ENCODE measurements around the gene XAF1.
"Not testable (repeated sequence)": the region's sequence is repeated elsewhere in the genome, so short reads cannot be mapped to it uniquely, and the experiment has no call there.

The XAF1 gene

GRCh38 chr17:6753546-6753945 lies 2.3 kb upstream of the XAF1 start:
- no peak for DNase-seq (ENCODE audit: low spot score)

DNA sequence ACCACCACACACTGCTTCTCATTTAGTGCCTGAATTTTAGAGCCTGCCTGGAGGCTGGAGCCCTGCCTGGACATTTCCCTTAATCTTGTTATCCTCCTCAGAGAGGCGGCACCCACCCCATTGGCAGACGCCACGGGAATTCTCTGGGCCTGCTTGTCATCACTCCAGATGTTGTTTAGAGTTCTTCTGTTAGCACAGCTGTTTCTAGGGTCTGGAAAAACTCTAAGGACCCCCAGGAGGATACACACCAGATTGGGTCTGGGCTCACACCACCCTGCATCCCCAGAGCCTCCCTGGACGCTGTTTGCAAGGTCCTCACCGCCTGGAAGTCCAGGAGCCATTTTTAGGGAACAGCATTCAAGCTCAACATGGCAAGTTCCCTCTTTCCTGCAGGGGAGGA lies 565 bp upstream of the XAF1 start:
- no peak for DNase-seq (ENCODE audit: low spot score)

DNA sequence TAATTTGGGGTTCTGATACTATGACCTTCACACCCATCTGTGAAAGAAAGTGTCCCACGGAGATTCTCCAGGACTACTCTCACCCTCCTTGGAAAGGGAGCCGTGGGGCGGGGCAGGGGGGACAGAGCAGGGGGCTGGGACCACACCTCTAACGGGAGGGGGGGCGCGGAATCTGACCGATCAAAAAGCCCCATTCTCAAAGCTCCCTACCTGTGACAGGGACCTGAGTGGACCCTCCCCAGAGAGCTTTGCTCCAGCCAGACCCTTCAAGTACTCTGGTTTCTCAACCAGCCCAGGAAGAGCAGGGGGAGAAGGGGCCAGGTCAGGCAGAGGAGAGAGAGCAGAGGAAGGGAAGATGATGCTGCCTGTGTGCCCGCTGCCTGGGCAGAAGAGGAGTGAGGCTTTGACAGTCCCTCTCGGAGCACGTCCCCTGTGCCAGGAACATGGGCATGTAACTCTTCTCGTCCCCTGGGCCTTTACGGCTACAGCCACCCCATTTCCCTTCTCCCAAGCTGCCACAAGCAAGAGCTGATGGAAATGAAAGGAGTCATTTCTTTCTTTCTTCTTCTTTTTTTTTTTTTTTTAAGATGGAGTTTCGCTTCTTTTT lies 682 bp downstream of the XAF1 start:
- no peak for DNase-seq (ENCODE audit: low spot score)

DNA sequence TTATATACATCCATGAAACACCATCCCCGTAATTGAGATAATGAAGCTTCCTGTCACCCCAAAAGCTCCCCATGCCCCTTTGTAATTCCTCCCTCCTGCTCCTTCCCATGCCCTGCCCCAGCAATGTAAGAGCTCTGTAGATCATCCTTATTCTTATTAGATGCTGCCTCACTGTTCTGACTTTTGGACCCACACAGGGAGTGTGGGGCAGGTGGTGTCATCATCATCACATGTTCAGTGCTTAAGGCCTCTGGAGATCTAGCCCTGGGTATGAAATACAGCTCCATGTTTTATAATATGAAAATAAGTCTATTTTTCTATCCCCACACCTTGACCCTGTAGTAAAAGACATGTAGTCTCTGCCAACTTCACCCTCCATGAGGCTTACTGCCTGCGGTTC lies 1.9 kb downstream of the XAF1 start:
- DNase-seq (ENCODE audit: low spot score): no peak

- no peak for DNase-seq (ENCODE audit: low spot score)
These were observed 5.9 kb downstream of the XAF1 start for GRCh38 chr17:6761779-6762178.

DNA sequence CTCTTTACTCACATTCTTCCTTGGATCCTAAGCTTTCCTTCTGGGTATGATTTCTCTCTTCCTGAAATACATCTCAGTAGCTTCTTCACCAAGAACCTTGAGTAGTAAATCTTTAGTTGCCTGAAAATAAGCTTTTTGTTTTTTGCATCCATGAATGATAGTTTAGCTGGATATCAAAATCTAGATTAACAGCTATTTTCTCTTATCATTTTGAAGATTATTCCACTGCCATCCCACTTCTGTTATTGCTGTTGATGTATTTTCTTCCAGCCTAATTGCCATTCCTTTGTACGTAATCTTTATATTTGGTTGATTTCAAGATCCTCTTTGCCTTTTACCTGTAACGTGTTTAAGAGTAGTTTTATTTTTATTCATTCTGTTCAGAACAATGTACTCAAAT lies 12.6 kb downstream of the XAF1 start:
- no peak for DNase-seq (ENCODE audit: low spot score)

DNA sequence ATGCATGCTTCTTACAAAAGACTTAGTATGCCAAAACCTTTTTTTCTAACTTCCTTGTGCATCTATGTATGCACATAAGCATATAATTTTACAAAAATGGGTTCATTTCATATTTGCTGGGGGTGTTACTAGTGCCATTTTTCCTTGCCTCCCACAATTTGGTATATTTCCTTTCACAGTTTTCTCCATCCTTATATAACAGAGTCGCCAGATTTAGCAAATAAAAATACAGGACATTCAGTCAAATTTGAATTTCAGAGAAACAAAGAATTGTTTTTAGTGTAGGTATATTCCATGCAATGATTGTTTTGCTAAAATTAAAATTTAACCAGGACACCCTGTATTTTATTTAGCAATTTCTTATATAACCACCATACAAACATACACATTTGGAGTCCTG lies 16.2 kb downstream of the XAF1 start:
- DNase-seq (ENCODE audit: low spot score): no peak

DNA sequence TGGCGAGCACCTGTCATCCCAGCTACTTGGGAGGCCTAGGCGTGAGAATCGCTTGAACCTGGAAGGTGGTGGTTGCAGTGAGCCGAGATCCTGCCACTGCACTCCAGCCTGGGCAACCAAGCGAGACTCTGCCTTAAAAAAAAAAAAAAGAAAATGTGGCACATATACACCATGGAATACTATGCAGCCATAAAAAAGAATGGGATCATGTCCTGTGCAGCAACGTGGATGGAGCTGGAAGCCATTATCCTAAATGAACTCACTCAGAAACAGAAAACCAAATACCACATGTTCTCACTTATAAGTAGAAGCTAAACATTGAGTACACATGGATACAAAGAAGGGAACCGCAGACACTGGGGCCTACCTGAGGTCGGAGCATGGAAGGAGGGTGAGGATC lies 19.1 kb downstream of the XAF1 start:
- not testable (repeated sequence) for DNase-seq (ENCODE audit: low spot score)

GRCh38 chr17:6775871-6776405 lies 20.1 kb downstream of the XAF1 start, which contains the start of gene FBXO39:
FBXO39 (plus strand) TSS chr17:6776215; CDS start chr17:6779869, 3,654 bp downstream.
- DNase-seq (ENCODE audit: low spot score): no peak

GRCh38 chr17:6779411-6779810 lies 23.6 kb downstream of the XAF1 start:
- no peak for DNase-seq (ENCODE audit: low spot score)

- no peak for DNase-seq (ENCODE audit: low spot score)
These were observed 24.2 kb downstream of the XAF1 start for GRCh38 chr17:6780001-6780400.

DNA sequence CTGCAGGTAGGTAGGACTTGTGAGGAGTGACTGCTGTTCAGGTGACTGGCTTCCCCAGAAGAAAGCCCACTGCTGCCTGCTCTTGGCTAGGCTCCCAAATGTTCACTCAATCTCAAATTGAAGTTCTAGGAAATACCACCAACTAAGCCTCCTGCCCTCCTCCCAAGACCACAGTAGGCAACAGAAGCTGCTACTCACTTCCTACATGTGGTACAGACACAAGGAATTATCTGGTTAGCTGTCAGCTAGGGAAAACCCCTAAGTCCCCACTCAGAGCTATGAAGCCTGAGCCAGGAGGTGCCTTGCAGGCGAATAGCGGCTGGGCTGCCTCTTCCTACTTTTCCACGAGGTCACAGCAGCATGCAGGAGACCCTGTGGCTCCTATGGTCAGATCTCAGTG lies 25.0 kb downstream of the XAF1 start:
- no peak for DNase-seq (ENCODE audit: low spot score)

DNA sequence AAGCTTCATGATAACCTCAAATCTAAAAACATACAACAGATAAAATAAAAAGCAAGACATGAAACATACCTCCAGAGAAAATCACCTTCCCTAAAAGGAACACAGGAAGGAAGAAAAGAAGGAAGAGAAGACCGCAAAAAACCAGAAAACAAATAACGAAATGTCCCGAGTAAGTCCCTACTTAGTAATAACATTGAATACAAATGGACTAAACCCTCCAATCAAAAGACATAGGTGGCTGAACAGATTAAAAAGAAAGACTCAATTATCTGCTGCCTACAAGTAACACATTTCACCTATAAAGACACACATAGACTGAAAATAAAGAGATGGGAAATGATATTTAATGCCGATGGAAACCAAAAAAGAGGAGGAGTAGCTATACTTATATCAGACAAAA lies 26.4 kb downstream of the XAF1 start:
- no peak for DNase-seq (ENCODE audit: low spot score)

DNA sequence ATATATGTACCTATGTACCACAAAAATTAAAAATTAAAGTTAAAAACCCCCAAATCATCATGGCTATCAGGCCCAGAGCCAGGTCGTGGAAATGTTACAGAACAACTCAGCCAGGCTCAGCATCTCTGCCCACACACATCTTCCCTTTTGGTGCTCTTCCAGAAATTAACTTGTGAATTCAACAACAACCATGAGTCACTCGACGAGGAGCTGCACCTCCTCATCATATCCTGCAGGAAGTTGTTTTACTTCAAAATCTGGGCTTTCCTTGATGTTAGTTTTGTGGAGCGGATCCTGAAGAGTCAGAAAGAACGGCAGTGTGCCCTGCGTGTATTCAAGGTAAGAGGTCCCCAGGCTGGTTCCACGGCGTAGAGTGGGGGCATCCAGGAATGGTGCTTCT lies 30.8 kb downstream of the XAF1 start:
- DNase-seq (ENCODE audit: low spot score): no peak

- no peak for DNase-seq (ENCODE audit: low spot score)
These were observed 31.3 kb downstream of the XAF1 start for GRCh38 chr17:6787081-6787693.

DNA sequence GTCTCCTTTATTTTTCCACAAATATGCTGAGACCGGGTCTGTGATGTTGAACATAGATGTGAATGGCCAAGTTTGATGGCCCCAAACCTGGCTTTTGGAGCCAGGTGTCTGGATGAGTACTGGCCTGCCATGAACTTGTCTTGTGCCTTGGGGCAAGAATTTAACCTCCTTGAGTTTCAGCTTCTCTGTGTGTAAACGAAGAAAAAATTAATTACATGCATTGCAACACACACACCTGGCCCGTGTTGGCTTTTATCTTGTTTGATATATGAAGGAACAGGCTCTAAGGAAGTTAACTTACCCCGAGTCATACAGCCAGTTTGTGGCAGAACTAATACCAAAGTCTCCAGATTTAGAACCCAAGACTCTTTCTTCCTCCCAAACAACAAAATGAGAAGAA lies 33.3 kb downstream of the XAF1 start:
- DNase-seq (ENCODE audit: low spot score): no peak

GRCh38 chr17:6793748-6794493 lies 38.1 kb downstream of the XAF1 start:
- DNase-seq (ENCODE audit: low spot score): no peak

- no peak for DNase-seq (ENCODE audit: low spot score)
These were observed 40.4 kb downstream of the XAF1 start for GRCh38 chr17:6796017-6796886.

DNA sequence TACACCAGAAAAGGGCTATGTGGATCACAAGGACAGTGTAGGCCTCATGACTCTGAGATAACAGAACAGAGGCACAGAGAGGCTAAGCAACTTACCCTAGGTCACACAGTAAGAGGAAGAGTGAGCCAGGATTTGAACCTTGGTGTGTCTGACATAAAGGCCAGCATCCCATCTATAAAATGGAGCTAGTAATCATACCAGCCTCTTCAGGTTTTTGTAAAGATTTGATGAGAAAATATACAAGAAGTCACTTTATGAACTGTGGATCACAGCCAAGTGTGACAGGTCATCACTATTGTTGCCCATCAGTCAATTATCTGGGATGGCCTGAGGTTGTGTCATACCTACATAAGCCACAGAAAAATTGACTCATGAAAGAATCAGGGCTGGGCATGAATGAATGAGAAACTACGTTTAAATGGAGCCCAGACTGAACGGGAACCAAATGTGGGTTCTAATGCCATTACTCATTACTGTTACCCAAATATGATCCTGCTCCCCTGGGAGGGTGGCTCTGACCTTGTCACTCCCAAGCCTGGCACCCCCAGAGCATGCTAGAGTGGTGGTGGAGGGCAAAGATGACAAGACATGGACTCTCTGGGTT lies 41.1 kb downstream of the XAF1 start:
- DNase-seq (ENCODE audit: low spot score): no peak

GRCh38 chr17:6797718-6798351 lies 42.0 kb downstream of the XAF1 start:
- DNase-seq (ENCODE audit: low spot score): no peak

GRCh38 chr17:6799738-6800137 lies 43.9 kb downstream of the XAF1 start:
- no peak for DNase-seq (ENCODE audit: low spot score)

Measured in activated CD4-positive, alpha-beta T cell treated with anti-CD3 and anti-CD28 coated beads, Interleukin-2, Interleukin-4, amounts not matched to agents 100 ng/mL and 50 ng/mL, durations not matched to agents 16 hours and 8 hours (primary cell).